ENCODE data around the gene HNRNPAB. TPM values are rescaled to one million over a fixed set of nuclear protein-coding genes. Genes with fewer than 3 reads are reported as not detected.

The HNRNPAB gene
- total RNA-seq, 4 donors from 2014 or later, result 98.4 to 135 (median 104) TPM

- Histone ChIP-seq H3K9me3 (no peaks in the 10 kb centered on the region), H3K4me3 (no peak overlapping the region), H3K36me3 (peaks cover 55 to 86% (median 83%) of the 10 kb centered on the region in 4 donors), H3K27ac (replicated peaks in 1 of 4) (no peak overlapping the region), H3K27me3 (no peaks in the 10 kb centered on the region), H3K4me1 (peaks cover 23 to 40% (median 26%) of the 10 kb centered on the region in 4 donors)
- TF ChIP-seq POLR2A (IDR thresholded peaks at IDR 0.05; ENCODE audit: low read depth) (no peak), POLR2AphosphoS5 (IDR thresholded peaks at IDR 0.05) (no peak), EP300 (IDR thresholded peaks at IDR 0.05) (no peak)
- TF ChIP-seq, protein P1, sequence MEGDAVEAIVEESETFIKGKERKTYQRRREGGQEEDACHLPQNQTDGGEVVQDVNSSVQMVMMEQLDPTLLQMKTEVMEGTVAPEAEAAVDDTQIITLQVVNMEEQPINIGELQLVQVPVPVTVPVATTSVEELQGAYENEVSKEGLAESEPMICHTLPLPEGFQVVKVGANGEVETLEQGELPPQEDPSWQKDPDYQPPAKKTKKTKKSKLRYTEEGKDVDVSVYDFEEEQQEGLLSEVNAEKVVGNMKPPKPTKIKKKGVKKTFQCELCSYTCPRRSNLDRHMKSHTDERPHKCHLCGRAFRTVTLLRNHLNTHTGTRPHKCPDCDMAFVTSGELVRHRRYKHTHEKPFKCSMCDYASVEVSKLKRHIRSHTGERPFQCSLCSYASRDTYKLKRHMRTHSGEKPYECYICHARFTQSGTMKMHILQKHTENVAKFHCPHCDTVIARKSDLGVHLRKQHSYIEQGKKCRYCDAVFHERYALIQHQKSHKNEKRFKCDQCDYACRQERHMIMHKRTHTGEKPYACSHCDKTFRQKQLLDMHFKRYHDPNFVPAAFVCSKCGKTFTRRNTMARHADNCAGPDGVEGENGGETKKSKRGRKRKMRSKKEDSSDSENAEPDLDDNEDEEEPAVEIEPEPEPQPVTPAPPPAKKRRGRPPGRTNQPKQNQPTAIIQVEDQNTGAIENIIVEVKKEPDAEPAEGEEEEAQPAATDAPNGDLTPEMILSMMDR (IDR thresholded peaks at IDR 0.05), result no peak
- 75% methylated on average over 8 of the region's 8 CpGs for WGBS
- no peak for DNase-seq (ENCODE audit: extremely low spot score)
- intact Hi-C loops (cut with DNase I), result no loop called here
These were observed 5.2 kb downstream of the HNRNPAB start for GRCh38 chr5:178209334-178210072.

GRCh38 chr5:178210073-178210535 is 5.8 kb downstream of the HNRNPAB start:
- Histone ChIP-seq H3K9me3 (no peaks in the 10 kb centered on the region), H3K36me3 (peaks cover 58 to 92% (median 89%) of the 10 kb centered on the region in 4 donors), H3K4me3 (no peak overlapping the region), H3K27me3 (no peaks in the 10 kb centered on the region), H3K27ac (replicated peaks in 1 of 4) (no peak overlapping the region), H3K4me1 (peaks cover 23 to 44% (median 26%) of the 10 kb centered on the region in 4 donors)
- 95% methylated on average over 10 of the region's 18 CpGs for WGBS
- TF ChIP-seq POLR2AphosphoS5 (IDR thresholded peaks at IDR 0.05) (no peak), POLR2A (IDR thresholded peaks at IDR 0.05; ENCODE audit: low read depth) (no peak), EP300 (IDR thresholded peaks at IDR 0.05) (no peak)
- TF ChIP-seq, protein P1 (IDR thresholded peaks at IDR 0.05), result no peak
- DNase-seq (ENCODE audit: extremely low spot score), result no peak
- intact Hi-C loops (cut with DNase I), result no loop called here

- WGBS, result 87% methylated on average over 5 of the region's 5 CpGs
- H3K9me3 ChIP-seq, result no peaks in the 10 kb centered on the region
- H3K4me3 ChIP-seq, result no peak overlapping the region
- H3K27me3 ChIP-seq, result no peaks in the 10 kb centered on the region
- peaks cover 62 to 98% (median 95%) of the 10 kb centered on the region in 4 donors for H3K36me3 ChIP-seq
- intact Hi-C loops (cut with DNase I), result no loop called here
- H3K4me1 ChIP-seq, result peaks cover 21 to 44% (median 23%) of the 10 kb centered on the region in 4 donors
- no peak overlapping the region for H3K27ac ChIP-seq (replicated peaks in 1 of 4)
- no peak for DNase-seq (ENCODE audit: extremely low spot score)
- TF ChIP-seq POLR2AphosphoS5 (IDR thresholded peaks at IDR 0.05) (no peak), EP300 (IDR thresholded peaks at IDR 0.05) (no peak), POLR2A (IDR thresholded peaks at IDR 0.05; ENCODE audit: low read depth) (no peak)
- TF ChIP-seq, protein P1 (IDR thresholded peaks at IDR 0.05), result no peak
These were observed 6.4 kb downstream of the HNRNPAB start for GRCh38 chr5:178210686-178211085.

GRCh38 chr5:178211095-178212048 is 7.0 kb downstream of the HNRNPAB start:
- 82% methylated on average over 8 of the region's 8 CpGs for WGBS
- H3K27me3 ChIP-seq, result no peaks in the 10 kb centered on the region
- H3K27ac ChIP-seq (replicated peaks in 1 of 4), result no peak overlapping the region
- peaks cover 14 to 37% (median 16%) of the 10 kb centered on the region in 4 donors for H3K4me1 ChIP-seq
- no peaks in the 10 kb centered on the region for H3K9me3 ChIP-seq
- intact Hi-C loops (cut with DNase I), result no loop called here
- TF ChIP-seq POLR2A (IDR thresholded peaks at IDR 0.05; ENCODE audit: low read depth) (no peak), POLR2AphosphoS5 (IDR thresholded peaks at IDR 0.05) (no peak), EP300 (IDR thresholded peaks at IDR 0.05) (no peak)
- TF ChIP-seq, protein P1 (IDR thresholded peaks at IDR 0.05), result no peak
- H3K36me3 ChIP-seq, result peaks cover 65 to 100% (median 99%) of the 10 kb centered on the region in 4 donors
- DNase-seq (ENCODE audit: extremely low spot score), result no peak
- H3K4me3 ChIP-seq, result no peak overlapping the region
